Measurements from ENCODE around the gene NINJ1.
"Not testable (repeated sequence)": the region's sequence is repeated elsewhere in the genome, so short reads cannot be mapped to it uniquely, and the experiment has no call there.

NINJ1 gene

DNA sequence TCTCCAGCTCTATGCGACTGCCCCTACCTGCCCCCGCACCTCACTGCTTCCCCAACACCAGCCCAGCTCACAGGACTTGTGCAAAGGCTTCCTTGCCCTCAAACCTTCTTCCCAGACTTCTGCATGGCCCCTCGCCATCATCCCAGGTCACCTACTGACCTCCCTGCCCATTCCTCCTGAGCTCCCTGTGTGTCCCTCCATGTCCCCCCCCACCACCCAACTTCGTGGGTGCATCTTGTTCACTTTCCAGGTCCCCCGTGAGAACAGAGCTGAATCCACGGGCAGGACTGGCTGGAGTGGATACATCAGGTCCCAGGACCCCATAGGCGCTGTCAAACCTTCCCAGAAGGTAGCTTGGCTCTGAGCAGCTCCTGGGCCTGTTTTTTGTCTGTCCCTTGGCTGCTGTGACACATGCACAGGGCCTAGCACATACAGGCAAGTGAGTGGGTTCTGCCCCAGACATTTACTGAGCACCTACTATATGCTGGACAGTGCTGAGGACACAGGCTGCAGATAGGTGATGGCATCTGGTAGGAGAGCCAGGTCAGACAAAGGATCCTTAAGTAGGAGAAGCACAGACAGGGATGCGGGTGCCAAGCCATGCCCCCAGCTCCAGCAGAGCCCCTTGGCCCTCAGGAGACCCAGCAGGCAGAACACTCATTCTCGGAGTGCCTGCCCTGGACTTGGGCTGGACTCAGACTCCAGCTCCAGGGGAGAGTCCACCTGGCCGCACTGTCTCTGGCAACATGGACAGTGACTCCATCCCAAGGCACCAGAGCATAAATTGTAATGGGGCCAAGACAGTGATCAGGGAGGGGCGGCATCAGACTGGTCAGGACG lies 15.0 kb downstream of the NINJ1 start:
- H3K4me1 ChIP-seq (ENCODE audit: insufficient read depth, low read length, poor library complexity, severe bottlenecking) = no peaks in the 10 kb centered on the region
- H3K27me3 ChIP-seq (ENCODE audit: insufficient read depth, low read length, poor library complexity, severe bottlenecking) = no peaks in the 10 kb centered on the region
- H3K9me2 ChIP-seq (replicated peaks; ENCODE audit: low read depth, low read length) = no peaks in the 10 kb centered on the region
- no peaks in the 10 kb centered on the region for H3K9me3 ChIP-seq (ENCODE audit: insufficient read depth, low read depth, low read length)
- no peaks in the 10 kb centered on the region for H4K20me1 ChIP-seq (ENCODE audit: insufficient read depth, low read length, poor library complexity, severe bottlenecking)
- TF ChIP-seq, protein P1, sequence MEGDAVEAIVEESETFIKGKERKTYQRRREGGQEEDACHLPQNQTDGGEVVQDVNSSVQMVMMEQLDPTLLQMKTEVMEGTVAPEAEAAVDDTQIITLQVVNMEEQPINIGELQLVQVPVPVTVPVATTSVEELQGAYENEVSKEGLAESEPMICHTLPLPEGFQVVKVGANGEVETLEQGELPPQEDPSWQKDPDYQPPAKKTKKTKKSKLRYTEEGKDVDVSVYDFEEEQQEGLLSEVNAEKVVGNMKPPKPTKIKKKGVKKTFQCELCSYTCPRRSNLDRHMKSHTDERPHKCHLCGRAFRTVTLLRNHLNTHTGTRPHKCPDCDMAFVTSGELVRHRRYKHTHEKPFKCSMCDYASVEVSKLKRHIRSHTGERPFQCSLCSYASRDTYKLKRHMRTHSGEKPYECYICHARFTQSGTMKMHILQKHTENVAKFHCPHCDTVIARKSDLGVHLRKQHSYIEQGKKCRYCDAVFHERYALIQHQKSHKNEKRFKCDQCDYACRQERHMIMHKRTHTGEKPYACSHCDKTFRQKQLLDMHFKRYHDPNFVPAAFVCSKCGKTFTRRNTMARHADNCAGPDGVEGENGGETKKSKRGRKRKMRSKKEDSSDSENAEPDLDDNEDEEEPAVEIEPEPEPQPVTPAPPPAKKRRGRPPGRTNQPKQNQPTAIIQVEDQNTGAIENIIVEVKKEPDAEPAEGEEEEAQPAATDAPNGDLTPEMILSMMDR (conservative IDR thresholded peaks at IDR 0.05; ENCODE audit: low read length) = no peak
- TF ChIP-seq EZH2phosphoT487 (IDR thresholded peaks at IDR 0.05; ENCODE audit: borderline replicate concordance) = no peak
- H2AFZ ChIP-seq (ENCODE audit: low read length) = no peak overlapping the region
- H3K4me3 ChIP-seq (ENCODE audit: low read length, poor library complexity, severe bottlenecking) = no peak overlapping the region
- H3F3A ChIP-seq (ENCODE audit: low read depth) = no peaks in the 10 kb centered on the region
- H3K4me2 ChIP-seq (ENCODE audit: low read depth, low read length, poor library complexity, severe bottlenecking) = no peak overlapping the region
- no peak overlapping the region for H3K9ac ChIP-seq (ENCODE audit: low read depth, low read length, poor library complexity, severe bottlenecking)
- peaks cover 2% of the 10 kb centered on the region; the same call in 1 of the 2 replicates for H3K36me3 ChIP-seq (ENCODE audit: insufficient read depth, low read length)
- no peaks in the 10 kb centered on the region for H3K79me2 ChIP-seq (ENCODE audit: insufficient read depth, low read length)

DNA sequence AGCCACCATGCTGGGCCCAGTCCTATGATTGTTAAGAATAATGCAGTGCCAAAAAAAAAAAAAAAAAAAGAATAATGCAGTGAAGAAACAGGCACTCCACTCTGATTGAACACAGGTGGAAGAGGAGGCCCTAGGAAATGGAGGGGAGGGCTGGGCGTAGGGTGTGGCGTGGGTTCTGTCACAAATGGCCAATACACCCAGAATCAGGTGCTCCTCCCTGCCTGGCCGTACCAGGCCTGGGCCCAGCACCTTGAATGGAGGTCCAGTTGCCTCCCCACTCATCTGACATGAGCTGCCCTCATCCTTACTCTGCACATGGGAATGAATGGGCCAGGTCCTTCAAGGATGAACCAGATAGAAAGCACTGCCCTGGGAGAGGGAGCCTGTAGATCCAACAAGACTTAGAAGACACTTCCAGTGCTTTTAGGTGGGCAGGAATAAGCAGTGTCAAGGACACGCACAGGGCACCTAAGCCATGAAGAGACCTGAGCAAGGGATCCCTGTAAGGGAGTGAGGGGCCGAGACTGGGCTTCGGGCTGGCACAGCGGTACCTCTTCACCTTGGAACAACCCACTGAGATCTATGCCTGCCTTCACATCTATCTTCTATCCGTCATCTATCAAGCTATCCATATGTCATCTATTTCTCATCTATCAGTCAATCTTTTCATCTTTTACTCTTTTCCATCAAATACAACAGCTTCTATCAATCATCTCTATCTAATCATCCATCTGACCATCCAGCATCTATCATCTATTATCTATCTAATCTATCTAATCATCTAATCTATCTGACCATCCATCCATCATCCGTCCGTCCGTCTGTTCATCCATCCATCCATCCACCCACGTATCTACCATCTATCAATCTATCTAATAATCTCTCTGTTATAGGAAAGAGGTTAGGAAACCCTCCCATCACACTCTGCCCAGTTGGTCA lies 15.9 kb downstream of the NINJ1 start:
- no peaks in the 10 kb centered on the region for H3K9me2 ChIP-seq (replicated peaks; ENCODE audit: low read depth, low read length)
- H3K27me3 ChIP-seq (ENCODE audit: insufficient read depth, low read length, poor library complexity, severe bottlenecking) = no peaks in the 10 kb centered on the region
- no peaks in the 10 kb centered on the region for H4K20me1 ChIP-seq (ENCODE audit: insufficient read depth, low read length, poor library complexity, severe bottlenecking)
- H3F3A ChIP-seq (ENCODE audit: low read depth) = no peaks in the 10 kb centered on the region
- H2AFZ ChIP-seq (ENCODE audit: low read length) = no peak overlapping the region
- H3K36me3 ChIP-seq (ENCODE audit: insufficient read depth, low read length) = peaks cover 11% of the 10 kb centered on the region; the same call in 1 of the 2 replicates
- H3K9ac ChIP-seq (ENCODE audit: low read depth, low read length, poor library complexity, severe bottlenecking) = no peak overlapping the region
- no peak overlapping the region for H3K4me3 ChIP-seq (ENCODE audit: low read length, poor library complexity, severe bottlenecking)
- H3K4me1 ChIP-seq (ENCODE audit: insufficient read depth, low read length, poor library complexity, severe bottlenecking) = no peaks in the 10 kb centered on the region
- H3K79me2 ChIP-seq (ENCODE audit: insufficient read depth, low read length) = no peaks in the 10 kb centered on the region
- H3K4me2 ChIP-seq (ENCODE audit: low read depth, low read length, poor library complexity, severe bottlenecking) = no peak overlapping the region
- TF ChIP-seq, protein P1 (conservative IDR thresholded peaks at IDR 0.05; ENCODE audit: low read length) = no peak
- TF ChIP-seq EZH2phosphoT487 (IDR thresholded peaks at IDR 0.05; ENCODE audit: borderline replicate concordance) = no peak
- H3K9me3 ChIP-seq (ENCODE audit: insufficient read depth, low read depth, low read length) = no peaks in the 10 kb centered on the region

DNA sequence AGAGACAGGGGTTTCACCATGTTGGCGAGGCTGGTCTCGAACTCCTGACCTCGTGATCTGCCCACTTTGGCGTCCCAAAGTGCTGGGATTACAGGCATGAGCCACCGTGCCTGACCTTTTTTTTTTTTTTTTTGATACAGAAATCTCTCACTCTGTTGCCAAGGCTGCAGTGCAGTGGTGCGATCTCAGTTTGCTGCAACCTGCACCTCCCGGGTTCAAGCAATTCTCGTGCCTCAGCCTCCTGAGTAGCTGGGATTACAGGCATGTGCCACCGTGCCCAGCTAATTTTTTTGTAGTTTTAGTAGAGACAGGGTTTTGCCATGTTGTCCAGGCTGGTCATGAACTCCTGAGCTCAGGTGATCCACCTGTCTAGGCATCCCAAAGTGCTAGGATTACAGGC lies 16.5 kb downstream of the NINJ1 start:
- H3K4me2 ChIP-seq (ENCODE audit: low read depth, low read length, poor library complexity, severe bottlenecking); H3K9me3 ChIP-seq (ENCODE audit: insufficient read depth, low read depth, low read length); H2AFZ ChIP-seq (ENCODE audit: low read length); H3K9me2 ChIP-seq (replicated peaks; ENCODE audit: low read depth, low read length); H3F3A ChIP-seq (ENCODE audit: low read depth); H3K27me3 ChIP-seq (ENCODE audit: insufficient read depth, low read length, poor library complexity, severe bottlenecking); H4K20me1 ChIP-seq (ENCODE audit: insufficient read depth, low read length, poor library complexity, severe bottlenecking); H3K79me2 ChIP-seq (ENCODE audit: insufficient read depth, low read length); H3K9ac ChIP-seq (ENCODE audit: low read depth, low read length, poor library complexity, severe bottlenecking); H3K4me1 ChIP-seq (ENCODE audit: insufficient read depth, low read length, poor library complexity, severe bottlenecking); H3K4me3 ChIP-seq (ENCODE audit: low read length, poor library complexity, severe bottlenecking): not testable (repeated sequence)
- peaks cover 18% of the 10 kb centered on the region; the same call in 1 of the 2 replicates for H3K36me3 ChIP-seq (ENCODE audit: insufficient read depth, low read length)

Measured in Loucy (cell line).